ENCODE measurements around the gene RBM28.

- TF ChIP-seq CTCF (tag by site-specific recombination; IDR thresholded peaks at IDR 0.05): no peak
- no peak for TF ChIP-seq ATF2 (tag by site-specific recombination; IDR thresholded peaks at IDR 0.05; ENCODE audit: low read depth)
- TF ChIP-seq TCF7L2 (IDR thresholded peaks at IDR 0.05; ENCODE audit: borderline replicate concordance, low read depth, low read length): no peak
- no peak for TF ChIP-seq ZBTB7A (tag by site-specific recombination; IDR thresholded peaks at IDR 0.05; ENCODE audit: low read depth)
- TF ChIP-seq ZNF133 (tag by site-specific recombination; IDR thresholded peaks at IDR 0.05): no peak
- no peak for TF ChIP-seq ZNF514 (tag by site-specific recombination; IDR thresholded peaks at IDR 0.05)
- no peak for TF ChIP-seq FEZF1 (tag by site-specific recombination; IDR thresholded peaks at IDR 0.05)
- no peak for TF ChIP-seq ZBTB11 (tag by site-specific recombination; conservative IDR thresholded peaks at IDR 0.05; ENCODE audit: low read depth)
- TF ChIP-seq ZNF211 (tag by site-specific recombination; IDR thresholded peaks at IDR 0.05; ENCODE audit: low read depth): no peak
- no peak for TF ChIP-seq ZBTB1 (tag by site-specific recombination; IDR thresholded peaks at IDR 0.05)
- no peak for TF ChIP-seq ZBTB8A (tag by site-specific recombination; IDR thresholded peaks at IDR 0.05)
- no peak for TF ChIP-seq ZNF274 (IDR thresholded peaks at IDR 0.05; ENCODE audit: low read length)
- no peak for TF ChIP-seq ZNF274 (tag by site-specific recombination; IDR thresholded peaks at IDR 0.05; ENCODE audit: borderline replicate concordance)
- TF ChIP-seq ZNF626 (tag by site-specific recombination; IDR thresholded peaks at IDR 0.05): no peak
- TF ChIP-seq ZNF513 (tag by site-specific recombination; IDR thresholded peaks at IDR 0.05): no peak
Observed at GRCh38 chr7:128278366-128278765, 65.3 kb downstream of the RBM28 start.

Measured in HEK293 (cell line).